Gastroesophageal sphincter (tissue), 3 donors: ENCODE data around the gene ZMYND11.

Experiments
- CTCF ChIP-seq, 4 experiments: fragments of 200-600 bp in 2 of 4; fragments of 450-650 bp in 2 of 4; sonication (generic) in 1 of 4; IDR thresholded peaks; one replicate each; pipeline ENCODE4 v1.5.1; 2017 to 2019; ENCODE audit warnings: antibody characterized with exemption in 4 of 4, mild to moderate bottlenecking in 2 of 4, moderate library complexity in 2 of 4
- POLR2A ChIP-seq, 2 donors: fragments of 450-650 bp; IDR thresholded peaks; one replicate each; pipeline ENCODE4 v1.6.1; 2017; ENCODE audit warnings: antibody characterized with exemption in 2 of 2, mild to moderate bottlenecking in 2 of 2, moderate library complexity in 1 of 2
- POLR2AphosphoS5 ChIP-seq: sonication (generic); formaldehyde crosslinking; IDR thresholded peaks from one replicate; pipeline ENCODE4 v1.6.1; 2017; ENCODE audit warnings: antibody characterized with exemption

DNA sequence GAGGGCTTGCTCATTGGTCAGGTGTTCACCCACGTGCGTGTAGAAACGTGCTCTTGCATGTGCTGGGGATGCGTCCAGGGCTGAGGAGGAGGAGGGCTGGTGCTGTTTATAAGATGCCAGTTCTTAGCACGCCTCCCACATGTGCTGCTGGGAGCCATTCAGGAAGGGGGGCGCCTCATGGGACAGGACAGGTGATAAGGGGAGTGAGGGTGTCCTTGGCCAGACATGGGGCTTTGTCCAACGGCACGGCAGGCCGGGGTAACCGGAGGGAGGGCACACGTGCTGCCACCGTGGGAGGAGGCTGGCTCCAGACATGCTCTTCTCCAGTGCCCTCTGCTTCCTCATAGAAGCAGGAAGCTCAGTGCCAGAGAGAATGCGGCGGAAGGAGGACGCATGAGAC, 150.0 kb downstream of the ZMYND11 start:
- TF ChIP-seq CTCF (IDR thresholded peaks at IDR 0.05) (no peak), POLR2A (IDR thresholded peaks at IDR 0.05) (no peak), POLR2AphosphoS5 (no peak)
